Endothelial cell (in vitro differentiated cells): Measurements from ENCODE around the gene DOCK3. TPM values are rescaled to one million over a fixed set of nuclear protein-coding genes. Genes with fewer than 3 reads are reported as not detected.

ENCODE experiments used
- DNase-seq: peaks from one replicate; pipeline ENCODE4 v3.0.0; 2021; ENCODE audit warnings: low spot score
- H3K27ac Mint-ChIP-seq: one replicate; pipeline ENCODE4 v1.8.0; 2021; ENCODE audit warnings: mixed read lengths, inconsistent platforms; ENCODE audit not compliant: unreplicated experiment
- H3K27me3 Mint-ChIP-seq: one replicate; pipeline ENCODE4 v1.8.0; 2021; ENCODE audit warnings: mild to moderate bottlenecking, moderate library complexity, mixed read lengths, inconsistent platforms; ENCODE audit not compliant: unreplicated experiment
- H3K36me3 Mint-ChIP-seq: one replicate; pipeline ENCODE4 v1.8.0; 2021; ENCODE audit warnings: mild to moderate bottlenecking, low read depth, mixed read lengths, inconsistent platforms; ENCODE audit not compliant: unreplicated experiment
- H3K4me1 Mint-ChIP-seq: one replicate; pipeline ENCODE4 v1.8.0; 2021; ENCODE audit warnings: mild to moderate bottlenecking, mixed read lengths, inconsistent platforms; ENCODE audit not compliant: unreplicated experiment
- H3K4me3 Mint-ChIP-seq: one replicate; pipeline ENCODE4 v1.8.0; 2021; ENCODE audit warnings: mild to moderate bottlenecking, mixed read lengths, inconsistent platforms; ENCODE audit not compliant: unreplicated experiment
- H3K9me3 Mint-ChIP-seq: one replicate; pipeline ENCODE4 v1.8.0; 2021; ENCODE audit warnings: mixed read lengths, inconsistent platforms; ENCODE audit not compliant: unreplicated experiment
- CTCF ChIP-seq: fragments of 200-600 bp; sonication (generic); IDR thresholded peaks from one replicate; pipeline ENCODE4 v1.5.0; 2021; ENCODE audit warnings: antibody characterized with exemption; ENCODE audit not compliant: unreplicated experiment
- total RNA-seq: library from RNA; stranded (reverse); fragmentation: NEBNext Ultra II Directional; extraction: Animal tissue kit (Norgen Biotek cat#: 25700); gene quantifications from one replicate; pipeline ENCODE4 v1.2.1, GENCODE V29; 2021; ENCODE audit not compliant: unreplicated experiment

DOCK3 gene
- total RNA-seq, 1 donor from 2014 or later = 1.3 TPM

GRCh38 chr3:50994537-50994936, 319.8 kb downstream of the DOCK3 start:
- no peak for TF ChIP-seq CTCF
- Mint-ChIP-seq H3K4me1 (no peaks in the 10 kb centered on the region), H3K27me3 (peaks cover 1% of the 10 kb centered on the region), H3K9me3 (no peaks in the 10 kb centered on the region), H3K36me3 (no peaks in the 10 kb centered on the region), H3K27ac (no peak overlapping the region), H3K4me3 (no peak overlapping the region)
- no peak for DNase-seq

GRCh38 chr3:50995085-50995824, 320.5 kb downstream of the DOCK3 start:
- no peaks in the 10 kb centered on the region for H3K4me1 Mint-ChIP-seq
- H3K4me3 Mint-ChIP-seq = no peak overlapping the region
- H3K27ac Mint-ChIP-seq = no peak overlapping the region
- no peaks in the 10 kb centered on the region for H3K27me3 Mint-ChIP-seq
- H3K36me3 Mint-ChIP-seq = no peaks in the 10 kb centered on the region
- TF ChIP-seq CTCF = no peak
- no peaks in the 10 kb centered on the region for H3K9me3 Mint-ChIP-seq
- DNase-seq = no peak

- Mint-ChIP-seq H3K27ac (no peak overlapping the region), H3K9me3 (no peaks in the 10 kb centered on the region), H3K27me3 (no peaks in the 10 kb centered on the region), H3K4me1 (no peaks in the 10 kb centered on the region), H3K36me3 (no peaks in the 10 kb centered on the region), H3K4me3 (no peak overlapping the region)
- DNase-seq = no peak
- no peak for TF ChIP-seq CTCF
These were observed 327.8 kb downstream of the DOCK3 start for GRCh38 chr3:51002495-51002894.

- Mint-ChIP-seq H3K9me3 (no peaks in the 10 kb centered on the region), H3K27ac (no peak overlapping the region), H3K36me3 (no peaks in the 10 kb centered on the region), H3K4me1 (no peaks in the 10 kb centered on the region), H3K4me3 (no peak overlapping the region), H3K27me3 (no peaks in the 10 kb centered on the region)
- no peak for TF ChIP-seq CTCF
- no peak for DNase-seq
These were observed 329.5 kb downstream of the DOCK3 start for GRCh38 chr3:51004235-51004634.

GRCh38 chr3:51024121-51024520, 349.4 kb downstream of the DOCK3 start:
- Mint-ChIP-seq H3K9me3 (no peaks in the 10 kb centered on the region), H3K4me3 (no peak overlapping the region), H3K4me1 (no peaks in the 10 kb centered on the region), H3K27me3 (peaks cover 2% of the 10 kb centered on the region), H3K36me3 (no peaks in the 10 kb centered on the region), H3K27ac (no peak overlapping the region)
- TF ChIP-seq CTCF = no peak
- DNase-seq = no peak
